ENCODE results near the gene CLASRP.

DNA sequence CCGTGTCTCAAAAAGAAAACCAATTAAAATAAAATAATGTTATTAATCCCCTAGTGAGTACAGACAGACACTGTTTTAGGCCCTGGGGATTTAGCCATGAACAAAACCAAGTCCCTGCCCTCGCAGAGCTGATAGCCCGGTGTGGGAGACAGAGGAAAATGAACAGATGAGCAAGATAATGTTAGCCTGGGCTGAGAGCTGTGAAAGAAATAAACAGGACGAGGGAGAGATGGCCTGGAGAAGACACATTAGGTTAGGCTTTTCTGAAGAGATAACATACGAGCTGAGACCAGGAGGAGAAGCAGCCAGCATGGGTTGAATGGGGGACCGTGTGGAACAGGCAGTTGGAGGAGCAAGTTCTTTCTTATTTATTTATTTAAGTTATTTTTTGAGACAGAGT is 28.5 kb upstream of the CLASRP start:
- TF ChIP-seq, protein P1, sequence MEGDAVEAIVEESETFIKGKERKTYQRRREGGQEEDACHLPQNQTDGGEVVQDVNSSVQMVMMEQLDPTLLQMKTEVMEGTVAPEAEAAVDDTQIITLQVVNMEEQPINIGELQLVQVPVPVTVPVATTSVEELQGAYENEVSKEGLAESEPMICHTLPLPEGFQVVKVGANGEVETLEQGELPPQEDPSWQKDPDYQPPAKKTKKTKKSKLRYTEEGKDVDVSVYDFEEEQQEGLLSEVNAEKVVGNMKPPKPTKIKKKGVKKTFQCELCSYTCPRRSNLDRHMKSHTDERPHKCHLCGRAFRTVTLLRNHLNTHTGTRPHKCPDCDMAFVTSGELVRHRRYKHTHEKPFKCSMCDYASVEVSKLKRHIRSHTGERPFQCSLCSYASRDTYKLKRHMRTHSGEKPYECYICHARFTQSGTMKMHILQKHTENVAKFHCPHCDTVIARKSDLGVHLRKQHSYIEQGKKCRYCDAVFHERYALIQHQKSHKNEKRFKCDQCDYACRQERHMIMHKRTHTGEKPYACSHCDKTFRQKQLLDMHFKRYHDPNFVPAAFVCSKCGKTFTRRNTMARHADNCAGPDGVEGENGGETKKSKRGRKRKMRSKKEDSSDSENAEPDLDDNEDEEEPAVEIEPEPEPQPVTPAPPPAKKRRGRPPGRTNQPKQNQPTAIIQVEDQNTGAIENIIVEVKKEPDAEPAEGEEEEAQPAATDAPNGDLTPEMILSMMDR (IDR thresholded peaks at IDR 0.05), result no peak
- no peak for TF ChIP-seq POLR2A (IDR thresholded peaks at IDR 0.05)

All from breast epithelium (tissue), 3 donors.